IPS DF 6.9 (cell line): ENCODE results near the gene SPAG6.

Experiments used
- DNase-seq: peaks from one replicate; pipeline ENCODE4 v3.0.0-alpha.2; 2013; ENCODE audit warnings: low read depth, low spot score
- H3K27ac ChIP-seq: one replicate; pipeline ENCODE4 v1.5.1; 2013; ENCODE audit warnings: low read length, control low read depth
- H3K27me3 ChIP-seq: 2 replicates; pipeline ENCODE4 v1.6.1; 2013; ENCODE audit warnings: mild to moderate bottlenecking, low read length; ENCODE audit not compliant: control insufficient read depth, insufficient read depth
- H3K36me3 ChIP-seq: 2 replicates; pipeline ENCODE4 v1.6.1; 2013; ENCODE audit warnings: low read length; ENCODE audit not compliant: control insufficient read depth, insufficient read depth
- H3K4me1 ChIP-seq: 2 replicates; pipeline ENCODE4 v1.6.1; 2013; ENCODE audit warnings: low read length; ENCODE audit not compliant: control insufficient read depth, insufficient read depth
- H3K4me3 ChIP-seq: 2 replicates; pipeline ENCODE4 v1.5.1; 2013; ENCODE audit warnings: mild to moderate bottlenecking, low read length
- H3K9me3 ChIP-seq: 2 replicates; pipeline ENCODE4 v1.6.1; 2013; ENCODE audit warnings: low read length, inconsistent platforms; ENCODE audit not compliant: control insufficient read depth, insufficient read depth
- WGBS: extraction: QIAGEN DNeasy Blood & Tissue Kit; methylation state at CpG from one replicate; pipeline ENCODE4 v1.1.7; 2013; ENCODE audit warnings: mixed read lengths, missing lambda C conversion rate; ENCODE audit not compliant: insufficient read length, insufficient coverage; 5-methylcytosine and 5-hydroxymethylcytosine counted together

Gene SPAG6

GRCh38 chr10:22414146-22414545 is 68.8 kb downstream of the SPAG6 start:
- WGBS, result no CpG with 5 or more reads among the region's 3 CpGs
- no peaks in the 10 kb centered on the region for H3K9me3 ChIP-seq
- H3K4me1 ChIP-seq, result no peaks in the 10 kb centered on the region
- no peak for DNase-seq
- no peaks in the 10 kb centered on the region for H3K36me3 ChIP-seq
- H3K4me3 ChIP-seq, result no peak overlapping the region
- H3K27ac ChIP-seq, result no peak overlapping the region
- no peaks in the 10 kb centered on the region for H3K27me3 ChIP-seq

GRCh38 chr10:22415072-22415471 is 69.8 kb downstream of the SPAG6 start:
- no CpG with 5 or more reads among the region's 2 CpGs for WGBS
- DNase-seq, result no peak
- H3K4me1 ChIP-seq, result no peaks in the 10 kb centered on the region
- H3K27me3 ChIP-seq, result no peaks in the 10 kb centered on the region
- H3K9me3 ChIP-seq, result no peaks in the 10 kb centered on the region
- H3K36me3 ChIP-seq, result no peaks in the 10 kb centered on the region
- H3K4me3 ChIP-seq, result no peak overlapping the region
- no peak overlapping the region for H3K27ac ChIP-seq

GRCh38 chr10:22417736-22418268 is 72.5 kb downstream of the SPAG6 start:
- no peak overlapping the region for H3K27ac ChIP-seq
- no peaks in the 10 kb centered on the region for H3K36me3 ChIP-seq
- no peaks in the 10 kb centered on the region for H3K27me3 ChIP-seq
- H3K4me3 ChIP-seq, result no peak overlapping the region
- no peaks in the 10 kb centered on the region for H3K9me3 ChIP-seq
- WGBS, result no CpG with 5 or more reads among the region's 3 CpGs
- no peaks in the 10 kb centered on the region for H3K4me1 ChIP-seq
- DNase-seq, result no peak

- Histone ChIP-seq H3K9me3 (no peaks in the 10 kb centered on the region), H3K27me3 (no peaks in the 10 kb centered on the region), H3K4me1 (no peaks in the 10 kb centered on the region), H3K36me3 (no peaks in the 10 kb centered on the region), H3K27ac (no peak overlapping the region), H3K4me3 (no peak overlapping the region)
- WGBS, result no CpG with 5 or more reads among the region's 4 CpGs
- no peak for DNase-seq
Observed at GRCh38 chr10:22420787-22421517, 75.7 kb downstream of the SPAG6 start.

- no peaks in the 10 kb centered on the region for H3K36me3 ChIP-seq
- no peak for DNase-seq
- no peaks in the 10 kb centered on the region for H3K9me3 ChIP-seq
- no peak overlapping the region for H3K4me3 ChIP-seq
- H3K4me1 ChIP-seq, result peaks cover 3% of the 10 kb centered on the region; the same call in 1 of the 2 replicates
- no peak overlapping the region for H3K27ac ChIP-seq
- WGBS, result no CpG with 5 or more reads among the region's 5 CpGs
- H3K27me3 ChIP-seq, result no peaks in the 10 kb centered on the region
Observed at GRCh38 chr10:22426653-22427052, 81.4 kb downstream of the SPAG6 start.

- DNase-seq, result no peak
- Histone ChIP-seq H3K9me3 (no peaks in the 10 kb centered on the region), H3K27me3 (no peaks in the 10 kb centered on the region), H3K36me3 (no peaks in the 10 kb centered on the region), H3K4me1 (peaks cover 3% of the 10 kb centered on the region; the same call in 1 of the 2 replicates), H3K27ac (no peak overlapping the region), H3K4me3 (no peak overlapping the region)
- WGBS, result no CpG with 5 or more reads among the region's 3 CpGs
Observed at GRCh38 chr10:22427101-22427500, 81.8 kb downstream of the SPAG6 start.

GRCh38 chr10:22427890-22428571 is 82.7 kb downstream of the SPAG6 start:
- H3K27me3 ChIP-seq, result no peaks in the 10 kb centered on the region
- H3K36me3 ChIP-seq, result no peaks in the 10 kb centered on the region
- H3K9me3 ChIP-seq, result no peaks in the 10 kb centered on the region
- WGBS, result no CpG with 5 or more reads among the region's 6 CpGs
- H3K27ac ChIP-seq, result no peak overlapping the region
- H3K4me1 ChIP-seq, result peaks cover 3% of the 10 kb centered on the region; the same call in 1 of the 2 replicates
- DNase-seq, result no peak
- no peak overlapping the region for H3K4me3 ChIP-seq

- no peak overlapping the region for H3K4me3 ChIP-seq
- peaks cover 3% of the 10 kb centered on the region; the same call in 1 of the 2 replicates for H3K4me1 ChIP-seq
- WGBS, result no CpG with 5 or more reads among the region's 3 CpGs
- H3K9me3 ChIP-seq, result no peaks in the 10 kb centered on the region
- no peaks in the 10 kb centered on the region for H3K36me3 ChIP-seq
- no peaks in the 10 kb centered on the region for H3K27me3 ChIP-seq
- DNase-seq, result no peak
- H3K27ac ChIP-seq, result no peak overlapping the region
Observed at GRCh38 chr10:22429146-22429545, 83.8 kb downstream of the SPAG6 start.

- Histone ChIP-seq H3K27ac (no peak overlapping the region), H3K4me3 (no peak overlapping the region), H3K36me3 (no peaks in the 10 kb centered on the region), H3K27me3 (no peaks in the 10 kb centered on the region), H3K4me1 (peaks cover 3% of the 10 kb centered on the region; the same call in 1 of the 2 replicates), H3K9me3 (no peaks in the 10 kb centered on the region)
- WGBS, result no CpG with 5 or more reads among the region's 8 CpGs
- DNase-seq, result no peak
Observed at GRCh38 chr10:22429981-22430421, 84.7 kb downstream of the SPAG6 start.

- no peak overlapping the region for H3K27ac ChIP-seq
- no peak for DNase-seq
Observed at GRCh38 chr10:22433875-22434274, 88.6 kb downstream of the SPAG6 start.

More at GRCh38 chr10:22433875-22434274, 88.6 kb downstream of the SPAG6 start:
- no CpG with 5 or more reads among the region's 2 CpGs for WGBS
- H3K36me3 ChIP-seq, result no peaks in the 10 kb centered on the region
- H3K27me3 ChIP-seq, result peaks cover 21% of the 10 kb centered on the region
- H3K4me3 ChIP-seq, result no peak overlapping the region
- no peaks in the 10 kb centered on the region for H3K9me3 ChIP-seq
- H3K4me1 ChIP-seq, result 0 out of 2 replicates have a peak, but pooled peaks cover 3% of the 10 kb centered on the region
